GM12891 (cell line): Measurements from ENCODE around the gene PRPF6.
"Not testable (repeated sequence)": the region's sequence is repeated elsewhere in the genome, so short reads cannot be mapped to it uniquely, and the experiment has no call there.

ENCODE experiments used
- DNase-seq: peaks from one replicate; pipeline ENCODE4 v3.0.0; 2011; ENCODE audit warnings: low spot score; ENCODE audit not compliant: insufficient read length
- FAIRE-seq: peaks from 2 replicates; lab custom pipeline; 2011; peaks lifted over from hg19 to GRCh38; lab: Jason Lieb, UNC
- PAX5 ChIP-seq: IDR thresholded peaks from 2 replicates; pipeline ENCODE4 v1.6.1; 2011; ENCODE audit warnings: low read length, moderate library complexity, mild to moderate bottlenecking; ENCODE audit not compliant: insufficient read depth, severe bottlenecking
- POLR2A ChIP-seq: IDR thresholded peaks from 2 replicates; pipeline ENCODE4 v1.6.1; 2011; ENCODE audit warnings: low read depth, low read length, control low read depth
- POLR2AphosphoS5 ChIP-seq: IDR thresholded peaks from 2 replicates; pipeline ENCODE4 v1.6.1; 2011; ENCODE audit warnings: low read depth, low read length, control low read depth
- POU2F2 ChIP-seq: IDR thresholded peaks from 2 replicates; pipeline ENCODE4 v1.6.1; 2011; ENCODE audit warnings: low read depth, mild to moderate bottlenecking, control low read depth, low read length, moderate library complexity
- SPI1 ChIP-seq: IDR thresholded peaks from 2 replicates; pipeline ENCODE4 v1.6.1; 2011; ENCODE audit warnings: low read depth, low read length, control low read depth
- TAF1 ChIP-seq: IDR thresholded peaks from 2 replicates; pipeline ENCODE4 v1.6.1; 2011; ENCODE audit warnings: low read depth, low read length, control low read depth

PRPF6 gene

GRCh38 chr20:63973160-63973479, 7.8 kb upstream of the PRPF6 start:
- FAIRE-seq (no peak), DNase-seq (no peak)
- TF ChIP-seq POU2F2: no peak
- no peak for TF ChIP-seq POLR2A
- TF ChIP-seq PAX5: no peak
- TF ChIP-seq POLR2AphosphoS5: no peak
- TF ChIP-seq SPI1: no peak

GRCh38 chr20:63973636-63974401, 7.1 kb upstream of the PRPF6 start:
- DNase-seq (peak; percentile 86), FAIRE-seq (peak; percentile 69)
- no peak for TF ChIP-seq POU2F2
- TF ChIP-seq POLR2A: no peak
- TF ChIP-seq TAF1: no peak
- no peak for TF ChIP-seq PAX5
- TF ChIP-seq POLR2AphosphoS5: no peak
- no peak for TF ChIP-seq SPI1

DNA sequence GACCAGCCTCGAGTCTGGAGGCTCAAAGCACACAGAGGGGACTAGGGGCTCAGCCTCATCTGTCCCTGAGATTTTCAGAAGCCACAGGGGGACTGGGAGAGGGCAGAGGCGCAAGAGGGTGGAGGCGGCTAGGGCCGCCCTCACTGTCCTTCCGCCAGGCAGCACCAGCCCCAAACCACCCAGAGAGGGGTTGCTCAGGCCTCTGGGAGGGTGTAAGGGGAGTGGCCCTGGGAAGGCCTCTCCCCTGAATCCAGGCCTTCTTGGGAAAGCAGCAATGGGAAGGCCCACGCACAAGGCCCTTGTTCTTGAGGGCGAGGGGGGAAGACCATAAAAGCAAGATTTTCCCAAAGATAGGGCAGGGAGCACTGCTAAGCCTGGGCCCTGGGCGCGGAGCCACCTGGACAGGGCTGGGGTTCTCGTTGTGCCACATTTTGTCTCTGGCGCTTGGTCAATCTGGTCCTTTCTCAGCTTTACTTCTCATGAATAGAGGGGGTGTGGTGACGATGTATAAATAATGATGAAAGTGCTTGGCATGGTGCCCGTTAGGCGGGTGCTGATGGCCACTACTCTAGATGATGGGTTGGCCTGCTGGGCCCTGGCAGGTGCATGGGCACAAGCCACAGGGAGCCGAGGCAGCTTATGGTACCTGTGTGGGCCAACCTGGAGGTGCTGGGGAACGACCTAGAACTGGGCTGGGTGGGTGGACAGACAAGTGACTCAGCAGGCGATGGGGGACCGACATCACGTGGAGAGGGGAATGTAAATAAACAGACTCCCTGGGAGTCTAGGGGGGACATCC, 6.3 kb upstream of the PRPF6 start:
- TF ChIP-seq TAF1 (no peak), POU2F2 (no peak), POLR2A (no peak), PAX5 (no peak), SPI1 (no peak), POLR2AphosphoS5 (no peak)
- DNase-seq (no peak), FAIRE-seq (no peak)

DNA sequence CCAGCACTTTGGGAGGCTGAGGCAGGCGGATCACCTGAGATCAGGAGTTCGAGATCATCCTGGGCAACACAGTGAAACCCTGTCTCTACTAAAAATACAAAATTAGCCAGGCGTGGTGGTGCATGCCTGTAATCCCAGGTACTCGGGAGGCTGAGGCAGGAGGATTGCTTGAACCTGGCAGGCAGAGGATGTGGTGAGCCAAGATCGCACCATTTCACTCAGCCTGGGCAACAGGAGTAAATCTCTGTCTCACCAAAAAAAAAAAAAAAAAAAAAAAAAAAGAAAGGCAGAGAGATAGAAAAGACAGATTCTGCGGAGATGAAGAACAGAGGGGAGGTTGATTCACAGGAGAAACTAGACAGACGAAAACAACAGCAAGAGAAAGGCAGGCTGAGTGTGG, 4.4 kb upstream of the PRPF6 start:
- FAIRE-seq, DNase-seq: not testable (repeated sequence)
- 0 out of 2 replicates have a peak, but pooled peaks have one; percentile 11 for TF ChIP-seq POLR2A

DNA sequence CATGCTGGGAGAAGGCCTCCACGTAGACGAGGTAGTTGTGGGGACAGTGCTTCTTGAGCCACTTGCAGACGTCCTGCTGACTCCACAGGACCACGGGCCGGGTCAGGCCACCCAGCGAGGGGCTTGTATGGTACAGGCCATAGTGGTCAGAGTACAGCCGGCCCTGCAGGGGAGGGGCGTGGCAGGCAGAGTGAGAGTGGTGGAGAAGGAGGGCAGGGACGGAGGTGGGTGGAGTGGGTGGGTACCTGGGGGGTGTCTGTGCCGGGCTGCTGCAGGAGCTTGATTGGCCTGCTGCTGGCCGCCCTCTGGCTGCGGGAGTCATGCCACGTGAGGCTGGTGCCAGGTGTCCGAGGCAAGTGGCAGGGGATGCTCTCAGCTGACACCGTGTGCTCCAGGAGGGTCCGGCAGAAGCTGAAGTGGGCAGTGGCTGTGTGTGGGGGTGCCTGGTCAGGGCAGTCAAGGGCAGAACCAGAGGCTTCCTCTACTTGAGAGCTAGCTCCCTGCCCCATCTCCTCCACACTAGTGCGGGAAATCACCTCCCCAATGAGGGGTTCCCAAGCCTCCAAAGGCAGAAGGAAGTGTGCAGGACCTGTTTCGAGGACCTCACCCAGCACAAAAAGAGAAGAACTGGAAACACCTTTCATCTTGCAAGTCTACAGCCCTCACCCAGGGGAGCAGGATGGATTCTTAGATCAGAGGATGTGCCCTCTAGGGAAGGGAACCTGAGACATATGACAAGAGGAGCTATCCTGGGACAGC, 3.8 kb upstream of the PRPF6 start:
- DNase-seq (no peak), FAIRE-seq (no peak)
- TF ChIP-seq POLR2AphosphoS5 (no peak), TAF1 (no peak), SPI1 (no peak), POLR2A (no peak), PAX5 (no peak), POU2F2 (no peak)

- TF ChIP-seq PAX5 (no peak), POLR2A (peak; percentile 57), POU2F2 (0 out of 2 replicates have a peak, but pooled peaks have one; percentile 39), POLR2AphosphoS5 (peak; percentile 81), TAF1 (no peak), SPI1 (no peak)
- FAIRE-seq (no peak), DNase-seq (no peak)
Measured at GRCh38 chr20:63977739-63978276, 3.1 kb upstream of the PRPF6 start.

DNA sequence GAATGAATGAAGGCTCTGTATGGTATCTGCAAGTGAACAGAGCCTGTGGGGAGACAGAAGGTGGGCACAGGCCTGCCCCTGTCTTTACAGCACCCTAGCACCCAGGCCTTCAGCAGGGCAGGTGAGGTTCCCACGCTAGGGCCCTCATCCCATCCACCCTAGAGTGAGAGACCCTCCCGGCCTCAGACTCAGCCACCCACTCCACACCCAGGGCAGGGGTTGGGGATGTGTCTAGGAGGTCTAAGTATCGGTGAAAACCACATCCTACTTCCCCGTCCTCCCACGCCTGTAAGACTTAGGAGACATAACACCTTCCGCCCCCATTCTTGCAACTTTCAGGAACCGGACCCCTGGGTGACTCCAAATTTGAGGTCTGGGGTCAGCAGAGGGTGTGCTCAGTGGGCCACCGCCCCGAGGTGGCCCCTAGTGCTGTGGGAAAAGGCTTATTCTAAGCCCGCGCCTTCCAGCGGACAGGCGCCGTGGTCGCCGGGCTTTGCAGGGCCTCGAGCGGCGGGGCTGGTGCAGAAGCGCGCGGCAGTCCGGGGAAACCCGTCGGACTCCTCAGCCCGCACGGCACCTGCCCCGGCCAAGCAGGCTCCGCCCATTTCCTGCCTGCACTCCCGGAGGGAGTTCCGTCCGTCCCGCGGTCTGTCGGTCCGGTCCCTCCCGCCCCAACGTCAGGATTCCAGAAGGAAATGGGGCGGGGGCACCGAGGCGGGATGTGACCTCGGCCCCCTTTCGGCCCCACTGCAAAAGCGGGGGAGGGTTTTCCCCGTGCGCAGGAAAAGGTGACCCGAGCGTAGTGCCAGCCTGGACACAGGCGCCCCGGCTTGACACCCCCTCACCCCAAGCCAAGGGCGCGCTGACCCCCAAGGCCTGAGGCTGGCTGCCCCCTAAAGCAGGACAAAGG, 2.4 kb upstream of the PRPF6 start:
- TF ChIP-seq POU2F2 (peak; percentile 35), POLR2A (peak; percentile 50; the same call in 1 of the 2 replicates), POLR2AphosphoS5 (peak; percentile 45; the same call in 1 of the 2 replicates), TAF1 (peak; percentile 63; the same call in 1 of the 2 replicates), SPI1 (peak; percentile 53), PAX5 (no peak)
- peak; percentile 61 for DNase-seq
- FAIRE-seq: peak; percentile 83

DNA sequence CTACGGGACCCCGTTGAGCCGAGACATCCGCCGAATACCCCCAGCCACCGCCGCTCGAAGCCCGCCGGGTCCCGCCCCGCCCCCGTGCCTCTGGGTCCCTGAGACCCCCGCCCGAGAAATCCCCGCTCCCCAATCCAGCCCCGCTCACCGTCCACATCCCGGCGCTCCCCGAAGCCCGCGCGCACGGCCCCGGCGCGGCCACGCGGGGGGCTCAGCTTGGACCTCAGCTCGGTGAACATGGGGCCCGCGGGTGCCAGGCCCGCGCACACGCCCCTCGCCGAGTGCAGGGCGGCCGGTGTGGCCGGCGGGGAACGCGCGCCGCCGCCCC, 1.7 kb upstream of the PRPF6 start:
- DNase-seq (no peak), FAIRE-seq (no peak)
- no peak for TF ChIP-seq SPI1
- TF ChIP-seq POLR2AphosphoS5: no peak
- no peak for TF ChIP-seq POU2F2
- TF ChIP-seq PAX5: no peak
- no peak for TF ChIP-seq POLR2A
